ENCODE data around the gene GPR75. TPM values are rescaled to one million over a fixed set of nuclear protein-coding genes. Genes with fewer than 3 reads are reported as not detected.

The GPR75 gene
- total RNA-seq, 1 donor from 2014 or later = 5.2 TPM

GRCh38 chr2:53818854-53819435 lies 40.8 kb downstream of the GPR75 start:
- Mint-ChIP-seq H3K27me3 (ENCODE audit: low read depth) (no peaks in the 10 kb centered on the region), H3K27ac (peak overlapping the region; percentile 47), H3K4me3 (no peak overlapping the region), H3K36me3 (peaks cover 22% of the 10 kb centered on the region), H3K9me3 (no peaks in the 10 kb centered on the region), H3K4me1 (no peaks in the 10 kb centered on the region)
- no peak for TF ChIP-seq CTCF (IDR thresholded peaks at IDR 0.05; ENCODE audit: unreplicated experiment)
- no peak for DNase-seq (ENCODE audit: low spot score in 2 of 2, unreplicated experiment in 2 of 2)

- peaks cover 39% of the 10 kb centered on the region for H3K36me3 Mint-ChIP-seq
- H3K9me3 Mint-ChIP-seq = no peaks in the 10 kb centered on the region
- TF ChIP-seq CTCF (IDR thresholded peaks at IDR 0.05; ENCODE audit: unreplicated experiment) = no peak
- no peaks in the 10 kb centered on the region for H3K4me1 Mint-ChIP-seq
- no peak for DNase-seq (ENCODE audit: low spot score in 2 of 2, unreplicated experiment in 2 of 2)
- H3K27me3 Mint-ChIP-seq (ENCODE audit: low read depth) = no peaks in the 10 kb centered on the region
- H3K4me3 Mint-ChIP-seq = no peak overlapping the region
- no peak overlapping the region for H3K27ac Mint-ChIP-seq
Observed at GRCh38 chr2:53813151-53813550, 46.6 kb downstream of the GPR75 start.

GRCh38 chr2:53811601-53812000 lies 48.2 kb downstream of the GPR75 start:
- Mint-ChIP-seq H3K27ac (no peak overlapping the region), H3K4me1 (no peaks in the 10 kb centered on the region), H3K4me3 (no peak overlapping the region), H3K27me3 (ENCODE audit: low read depth) (no peaks in the 10 kb centered on the region), H3K9me3 (no peaks in the 10 kb centered on the region), H3K36me3 (peaks cover 36% of the 10 kb centered on the region)
- no peak for TF ChIP-seq CTCF (IDR thresholded peaks at IDR 0.05; ENCODE audit: unreplicated experiment)
- DNase-seq (ENCODE audit: low spot score in 2 of 2, unreplicated experiment in 2 of 2) = no peak

Small RNAs within 50 kb of the gene (microRNA-seq; reads per million reads assigned to microRNA genes)
- gene MIR3682 = not detected

Other genes starting within 250 kb of the GPR75 start
- gene CHAC2, start 92.2 kb downstream of the GPR75 start, total RNA-seq = 0.71 to 1.2 TPM (median 1.1 TPM) in 3 replicates
- 34.9 to 38.6 TPM (median 36.6 TPM) in 3 replicates for gene ASB3, start 73.0 kb downstream of the GPR75 start, total RNA-seq
- 34.2 to 36.8 TPM (median 34.9 TPM) in 3 replicates for gene ERLEC1, start 72.9 kb downstream of the GPR75 start, total RNA-seq
- gene PSME4, start 111.0 kb upstream of the GPR75 start, total RNA-seq = 62.2 to 68.3 TPM (median 65.4 TPM) in 3 replicates